Stimulated activated CD4-positive, alpha-beta T cell treated with anti-CD3 and anti-CD28 coated beads, Interleukin-15, amount 100 ng/mL, for 24 hours (primary cell): ENCODE data around the gene NOTUM.

Experiments
- DNase-seq: peaks from one replicate; pipeline ENCODE4 v3.0.0-alpha.2; 2020

The NOTUM gene

GRCh38 chr17:81908793-81909192 lies 52.2 kb downstream of the NOTUM start:
- DNase-seq = no peak

GRCh38 chr17:81907219-81908145 lies 53.5 kb downstream of the NOTUM start:
- DNase-seq = no peak

GRCh38 chr17:81906476-81907218 lies 54.3 kb downstream of the NOTUM start:
- DNase-seq = no peak

- DNase-seq = no peak
These were observed 55.0 kb downstream of the NOTUM start for GRCh38 chr17:81905993-81906392.

- no peak for DNase-seq
These were observed 55.5 kb downstream of the NOTUM start for GRCh38 chr17:81905424-81905875.

- no peak for DNase-seq
These were observed 56.2 kb downstream of the NOTUM start for GRCh38 chr17:81904600-81905423.

GRCh38 chr17:81903896-81904599 lies 56.9 kb downstream of the NOTUM start:
- no peak for DNase-seq

- no peak for DNase-seq
These were observed 57.6 kb downstream of the NOTUM start for GRCh38 chr17:81903415-81903831.

GRCh38 chr17:81902653-81903414 lies 58.2 kb downstream of the NOTUM start:
- DNase-seq = no peak
